Endothelial cell of hepatic sinusoid (primary cell): ENCODE measurements around the gene NPFFR1.

Source experiments
- in situ Hi-C: cut with HindIII; loops from 2 replicates; pipeline ENCODE4 v1.10.0; 2017; ENCODE audit warnings: low sequenced_read_pairs

The NPFFR1 gene

DNA sequence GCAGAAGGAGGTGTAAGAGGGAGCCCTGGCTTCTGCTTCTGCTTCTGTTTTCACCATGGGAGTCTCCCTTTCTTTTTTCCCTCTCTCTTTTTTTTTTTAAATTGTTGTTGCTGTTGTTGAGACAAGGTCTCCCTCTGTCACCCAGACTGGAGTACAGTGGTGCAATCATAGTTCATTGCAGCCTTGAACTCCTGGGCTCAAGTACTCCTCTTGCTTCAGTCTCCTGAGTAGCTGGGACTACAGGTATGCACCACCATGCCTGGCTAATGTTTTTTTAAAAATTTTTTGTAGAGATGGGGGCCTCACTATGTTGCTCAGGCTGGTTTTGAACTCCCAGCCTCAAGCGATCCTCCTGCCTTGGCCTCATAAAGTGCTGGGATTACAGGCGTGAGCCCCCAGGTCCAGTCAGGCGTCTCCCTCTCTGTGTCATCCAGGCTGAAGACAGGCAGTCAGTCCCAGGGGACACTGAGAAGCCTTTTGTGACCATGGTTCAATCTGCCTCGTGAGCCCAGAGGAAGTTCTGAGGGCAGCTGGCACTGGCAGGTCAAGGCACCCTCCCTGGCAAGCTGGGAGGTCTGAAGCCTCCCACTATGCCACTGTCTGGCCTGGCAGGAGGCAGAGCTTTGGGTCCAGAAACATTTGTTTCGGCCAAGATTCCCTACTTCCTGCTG lies 33.6 kb upstream of the NPFFR1 start:
- in situ Hi-C loops, result no loop called here

DNA sequence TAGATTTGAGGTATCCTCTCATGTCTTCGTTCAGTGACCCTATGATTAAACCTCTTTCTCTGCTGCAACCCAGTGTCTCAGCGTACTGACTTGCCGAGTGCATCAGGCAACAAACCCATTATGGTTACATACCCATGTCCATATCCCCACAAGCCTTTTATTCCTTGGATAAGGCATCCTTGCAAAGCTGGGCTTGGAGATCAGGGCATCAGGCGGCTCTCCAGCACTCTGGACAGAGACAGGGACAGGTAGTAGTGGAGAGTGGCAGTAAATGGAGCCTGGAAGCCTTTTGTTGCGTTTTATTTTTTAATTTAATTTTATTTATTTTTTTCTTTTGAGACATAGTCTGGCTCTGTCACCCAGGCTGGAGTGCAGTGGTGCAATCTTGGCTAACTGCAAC lies 32.0 kb upstream of the NPFFR1 start:
- in situ Hi-C loops, result no loop called here

DNA sequence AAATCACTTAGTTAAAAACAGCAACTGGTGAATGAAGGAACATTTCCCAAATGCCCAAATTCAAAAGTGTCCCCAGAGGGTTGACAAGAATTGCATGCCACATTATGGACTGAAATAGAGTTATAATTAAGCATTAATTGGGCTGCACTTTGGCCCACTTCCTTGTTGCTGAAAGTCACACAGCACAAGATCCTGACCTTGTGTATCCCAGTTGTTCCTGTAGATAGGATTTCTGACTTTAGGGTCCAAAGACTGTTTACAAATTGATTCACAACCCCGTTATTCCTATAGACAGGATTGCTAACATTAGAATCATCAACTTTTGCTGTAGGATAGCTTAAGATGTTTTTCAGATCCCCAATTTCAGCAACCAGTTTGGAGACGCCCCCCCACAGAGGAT lies 31.5 kb upstream of the NPFFR1 start:
- in situ Hi-C loops, result no loop called here

DNA sequence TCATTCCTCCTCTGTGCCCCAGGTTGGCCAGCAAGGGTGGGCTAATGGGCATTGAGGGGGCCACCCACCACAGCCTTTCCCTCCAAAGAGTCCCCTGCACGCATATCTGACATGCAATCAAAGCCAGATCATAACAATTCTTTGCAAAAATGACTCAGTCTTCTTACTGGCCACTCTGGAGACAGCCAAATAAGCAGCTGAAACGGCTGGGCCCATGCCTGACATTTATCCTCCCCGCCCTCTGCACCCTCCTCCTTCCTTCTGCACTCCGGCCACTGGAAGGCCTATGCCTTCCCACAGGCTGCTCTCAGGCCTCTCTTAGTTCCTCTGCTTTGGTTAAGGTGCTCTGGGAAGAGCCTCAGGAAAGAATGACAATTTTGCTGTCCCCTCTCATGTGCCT lies 29.2 kb upstream of the NPFFR1 start:
- in situ Hi-C loops, result no loop called here

DNA sequence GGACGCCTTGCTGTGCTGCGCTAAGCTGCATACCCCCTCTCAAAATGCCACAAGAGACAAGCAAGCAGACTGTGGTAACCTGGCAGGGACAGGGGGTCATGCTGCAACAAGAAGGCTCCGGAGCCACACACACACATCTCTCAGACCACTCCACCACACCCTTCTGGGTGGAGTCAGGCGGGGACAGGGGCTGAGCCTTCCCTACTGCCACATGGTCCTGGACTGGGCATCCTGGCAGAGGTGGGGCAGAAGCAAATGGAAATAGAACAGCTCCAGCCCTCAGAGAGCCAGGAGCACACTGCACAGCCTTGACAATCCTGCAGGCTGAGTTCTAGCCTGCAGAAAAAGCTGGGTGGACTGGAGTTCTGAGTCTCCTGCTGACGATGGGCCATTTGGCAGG lies 28.4 kb upstream of the NPFFR1 start:
- in situ Hi-C loops, result no loop called here

DNA sequence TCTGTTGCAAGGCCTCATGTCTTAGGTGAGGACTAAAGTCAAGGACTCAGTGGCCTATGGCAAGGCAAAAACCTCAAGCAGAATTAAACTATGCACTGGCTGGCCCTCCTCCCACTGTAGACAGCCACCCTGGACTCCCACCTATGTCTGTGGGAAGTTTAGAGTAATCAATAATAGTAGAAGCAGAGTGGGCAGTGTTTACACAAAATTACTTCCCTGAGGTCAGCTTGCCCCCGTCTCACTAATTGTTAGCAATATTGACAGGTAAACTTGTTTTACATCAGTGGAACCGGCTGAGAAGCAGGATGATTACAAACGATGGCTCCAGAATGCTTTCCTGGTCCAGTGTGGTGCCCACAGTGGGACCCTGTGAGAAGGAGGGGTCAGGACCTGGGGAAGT lies 27.9 kb upstream of the NPFFR1 start:
- in situ Hi-C loops, result no loop called here

DNA sequence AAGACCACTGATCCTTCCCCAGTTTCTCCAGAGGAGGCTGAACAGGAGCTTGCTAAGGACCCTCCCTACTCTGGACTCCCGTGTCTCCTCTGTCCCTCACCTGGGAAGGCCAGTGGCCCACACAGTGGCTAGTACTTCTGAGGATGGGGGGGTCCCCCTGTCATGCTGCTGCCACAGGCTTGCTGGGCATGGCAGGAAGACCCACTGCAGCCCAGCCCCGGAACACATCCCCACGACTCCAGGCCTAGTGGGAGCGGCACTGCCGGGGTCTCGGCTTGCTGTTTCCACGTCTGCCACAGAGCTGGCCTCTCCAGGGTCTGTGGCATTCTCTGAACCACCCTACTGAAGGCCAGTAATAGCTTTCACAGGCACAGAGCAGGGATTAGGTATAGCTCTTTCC lies 25.9 kb upstream of the NPFFR1 start:
- in situ Hi-C loops, result no loop called here

DNA sequence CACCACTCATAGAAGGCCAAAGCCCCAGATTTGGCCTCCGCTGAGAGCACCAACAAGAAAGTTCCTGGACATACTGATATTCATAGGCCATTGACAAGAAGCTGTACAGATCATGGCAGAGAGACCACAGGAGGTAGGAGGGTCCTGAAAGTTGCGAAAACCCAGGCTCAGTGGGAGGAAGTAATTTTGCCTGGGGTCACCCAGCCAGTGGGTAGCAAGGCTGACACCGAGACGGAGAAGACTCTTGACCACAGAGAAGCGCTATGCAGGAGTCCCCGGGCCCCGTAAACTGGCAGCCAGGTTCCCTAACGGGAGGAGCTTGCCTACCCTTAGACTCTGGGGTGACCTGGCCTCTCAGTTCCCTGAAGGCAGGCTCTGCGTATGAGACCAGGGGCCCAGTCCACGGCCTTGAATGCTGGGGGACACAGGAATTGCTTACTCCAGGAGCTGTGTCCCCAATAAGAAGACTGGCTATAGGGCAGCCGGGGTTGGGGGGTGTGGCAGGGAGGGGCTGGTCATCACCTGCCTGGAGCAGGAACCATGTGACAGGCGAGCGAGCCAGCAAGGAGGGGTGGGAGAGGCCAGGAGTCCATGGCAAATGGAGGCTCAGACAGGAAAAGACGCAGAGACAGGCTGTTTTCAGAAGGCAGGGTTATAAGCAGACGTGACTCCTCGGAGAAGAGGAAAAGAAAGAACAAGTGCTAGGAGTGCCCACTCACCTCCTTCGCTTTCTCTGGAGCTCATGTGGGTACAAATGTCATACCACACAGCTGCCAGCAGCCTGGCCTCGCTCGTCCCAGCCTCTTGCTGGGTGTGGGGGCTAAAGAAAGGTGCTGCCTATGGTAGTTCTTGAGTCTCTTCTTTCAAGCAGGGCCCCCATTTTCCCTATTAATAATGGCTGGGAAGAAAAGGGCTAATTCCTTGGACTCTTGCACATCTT lies 24.6 kb upstream of the NPFFR1 start:
- in situ Hi-C loops, result no loop called here

DNA sequence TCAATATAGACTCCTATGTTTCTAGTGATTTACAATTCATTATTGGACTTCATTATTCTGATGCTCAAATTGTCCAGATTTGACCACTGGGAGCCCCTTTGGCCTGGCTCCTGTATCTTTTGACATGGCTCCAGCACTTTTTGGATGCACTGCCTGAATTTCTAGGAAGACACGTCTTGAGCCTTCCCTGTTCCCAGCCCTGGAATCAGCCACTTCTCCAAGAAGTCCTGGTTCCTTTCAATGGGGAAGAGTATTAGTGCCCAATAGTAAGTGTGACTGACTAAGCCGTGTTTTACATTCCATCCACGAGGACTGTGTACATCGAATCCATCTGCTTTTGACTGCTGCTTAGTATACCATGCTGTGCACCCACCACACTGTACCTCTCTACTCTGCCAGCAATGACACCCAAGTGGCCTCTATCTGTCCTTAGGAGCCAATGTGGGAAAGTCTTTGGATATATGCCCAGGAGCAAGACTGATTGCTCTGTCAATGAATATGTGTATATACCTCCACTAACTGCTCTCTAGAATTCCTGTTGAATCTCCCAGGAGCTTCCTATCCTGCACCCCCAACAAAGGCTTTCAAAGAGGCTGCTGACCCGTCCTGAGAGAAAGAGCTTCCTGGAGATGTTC lies 23.2 kb upstream of the NPFFR1 start:
- in situ Hi-C loops, result no loop called here

DNA sequence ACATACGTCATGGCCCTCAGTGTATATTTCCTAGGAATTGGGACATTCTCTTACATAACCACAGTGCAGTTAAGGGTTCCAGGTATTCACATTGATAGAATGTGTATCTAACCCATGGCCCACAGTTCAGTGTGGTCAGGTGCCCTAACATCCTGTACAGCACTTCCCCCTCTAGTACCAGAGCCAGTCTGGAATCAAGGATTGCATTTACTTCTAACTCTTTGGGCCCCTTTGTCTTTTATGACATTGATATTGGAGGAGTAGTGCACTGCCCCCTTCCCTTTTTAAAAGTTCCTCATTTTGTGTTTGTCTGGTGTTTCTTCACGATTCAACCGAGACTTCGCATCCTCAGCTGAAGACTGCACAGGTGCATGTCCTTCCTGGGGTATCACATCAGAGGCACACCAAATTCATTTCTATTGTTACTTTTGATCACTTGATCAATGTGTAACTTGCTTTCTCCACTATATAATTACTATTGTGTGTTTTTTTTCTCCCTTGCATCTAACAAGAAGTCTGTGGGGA lies 22.4 kb upstream of the NPFFR1 start:
- in situ Hi-C loops, result no loop called here

DNA sequence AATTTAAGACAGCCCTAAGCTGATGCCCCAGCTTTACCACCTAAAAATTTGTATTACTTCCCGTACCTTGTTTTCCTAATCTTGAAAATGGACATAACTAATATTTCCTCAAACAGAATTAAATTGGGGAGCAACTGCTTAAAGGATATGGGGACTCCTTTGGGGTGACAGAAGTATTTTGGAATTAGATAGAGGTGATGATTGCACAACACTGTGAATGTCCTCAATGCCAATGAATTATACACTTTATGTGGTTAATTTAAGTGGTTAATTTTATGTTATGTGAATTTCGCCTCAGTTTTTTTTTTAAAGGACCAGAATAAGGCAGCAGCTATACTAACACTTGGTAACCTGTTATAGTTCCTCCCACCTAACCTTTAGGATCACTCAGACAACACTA lies 19.9 kb upstream of the NPFFR1 start:
- in situ Hi-C loops, result no loop called here

DNA sequence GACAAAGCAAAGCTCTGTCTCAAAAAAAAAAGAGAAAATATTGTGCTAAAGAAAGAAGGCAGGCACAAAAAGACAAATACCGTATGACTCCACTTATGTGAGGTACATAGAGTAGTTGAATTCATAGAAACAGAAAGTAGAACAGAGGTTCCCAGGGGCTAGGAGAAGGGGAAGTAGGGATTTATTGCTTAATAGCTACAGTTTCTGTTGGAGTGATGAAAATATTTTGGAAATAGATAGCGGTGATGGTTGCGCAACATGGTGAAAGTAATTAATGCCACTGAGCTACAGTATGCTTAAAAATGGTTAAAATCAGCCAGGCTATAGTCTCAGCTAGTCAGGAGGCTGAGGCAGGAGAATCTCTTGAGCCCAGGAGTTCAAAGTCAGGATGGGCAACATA lies 18.5 kb upstream of the NPFFR1 start:
- in situ Hi-C loops, result no loop called here

DNA sequence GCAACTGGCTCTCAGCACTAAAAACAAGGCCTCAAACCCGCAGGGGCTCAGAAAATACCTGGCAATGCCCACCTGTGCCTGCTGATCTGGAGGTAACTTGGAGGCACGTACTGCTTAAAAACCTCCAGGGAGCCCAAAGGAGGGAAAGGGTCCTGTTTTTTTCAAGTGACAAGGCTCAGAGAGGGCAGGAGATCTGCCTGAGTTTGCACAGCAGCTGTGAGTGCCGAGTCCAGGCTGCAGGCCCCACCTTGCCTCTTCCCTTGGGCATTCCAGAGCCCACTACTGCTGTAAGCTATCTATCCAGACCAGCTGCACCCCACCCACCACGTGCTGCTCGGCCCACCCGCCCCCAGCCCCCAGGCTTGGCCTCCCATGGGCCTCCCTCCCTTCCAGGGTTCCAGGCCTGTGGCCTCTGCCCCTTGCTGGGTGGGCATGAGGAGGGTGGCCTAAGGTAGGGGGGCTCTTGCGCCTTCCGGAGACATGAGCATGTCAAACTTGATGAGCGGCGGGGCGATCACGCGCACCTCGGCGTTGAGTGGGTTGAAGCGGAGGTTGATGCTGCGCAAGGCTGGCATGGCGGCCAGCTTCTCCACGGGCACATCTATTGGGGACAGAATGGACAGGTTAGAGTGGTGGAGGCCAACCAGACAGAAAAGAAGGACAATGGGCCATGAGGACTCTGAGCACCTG lies 17.2 kb upstream of the NPFFR1 start:
- in situ Hi-C loops, result no loop called here

DNA sequence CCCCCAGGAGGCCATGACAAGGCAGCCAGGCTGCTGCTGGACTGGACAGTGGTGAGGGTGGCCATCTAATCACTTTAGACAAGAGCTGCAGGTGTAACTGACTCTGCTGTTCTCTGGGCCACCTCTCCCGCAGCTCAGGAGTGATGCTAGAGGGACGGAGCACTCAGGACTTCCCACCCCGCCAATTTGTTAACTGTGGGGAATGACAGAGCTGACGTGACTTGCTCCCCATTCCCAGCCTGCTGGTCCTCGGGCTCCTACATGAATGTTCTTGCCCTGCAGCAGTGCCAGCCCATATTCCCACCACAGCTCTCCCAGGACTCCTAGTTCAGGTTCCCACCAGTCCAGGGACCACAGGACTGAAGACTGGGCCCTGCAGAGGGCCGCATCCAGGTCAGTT lies 16.7 kb upstream of the NPFFR1 start:
- in situ Hi-C loops, result no loop called here

DNA sequence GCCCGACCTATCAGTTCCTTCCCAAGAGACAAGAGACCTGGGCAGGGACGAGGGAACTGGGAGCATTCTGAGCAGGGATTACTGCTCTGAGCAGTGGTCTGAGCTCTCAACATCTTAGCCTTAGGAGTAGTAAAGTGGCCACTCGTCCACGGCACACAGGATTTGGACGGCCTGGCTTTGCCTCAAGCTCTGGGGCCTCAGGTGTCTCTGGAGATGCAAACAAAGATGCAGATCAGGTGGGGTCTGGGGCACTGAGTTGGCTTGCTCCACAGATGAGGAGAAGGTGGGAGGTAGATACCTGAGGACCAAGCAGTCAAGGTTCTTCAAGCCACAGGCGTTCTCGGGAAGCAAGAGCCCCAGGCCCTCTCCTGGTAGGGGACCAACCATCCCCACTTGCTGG lies 16.1 kb upstream of the NPFFR1 start:
- in situ Hi-C loops, result no loop called here

DNA sequence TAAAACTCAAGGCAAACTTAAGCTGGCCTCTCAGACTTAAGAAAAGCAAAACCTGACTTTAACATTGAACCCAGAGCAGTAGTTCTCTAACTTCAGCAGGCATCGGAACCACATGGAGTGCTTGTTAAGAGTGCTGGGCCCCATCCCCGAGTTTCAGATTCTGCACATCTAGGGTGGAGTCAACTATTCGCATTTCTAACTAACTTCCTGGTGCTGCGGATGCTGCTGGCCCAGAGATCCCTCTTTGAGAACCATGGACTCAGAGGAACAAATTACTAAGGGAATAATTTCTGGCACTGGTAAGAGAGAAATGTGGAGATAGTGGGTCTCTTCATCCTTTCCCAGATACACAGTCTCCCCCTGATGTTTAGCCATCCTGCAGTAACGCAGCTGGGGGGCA lies 14.6 kb upstream of the NPFFR1 start:
- in situ Hi-C loops, result no loop called here

DNA sequence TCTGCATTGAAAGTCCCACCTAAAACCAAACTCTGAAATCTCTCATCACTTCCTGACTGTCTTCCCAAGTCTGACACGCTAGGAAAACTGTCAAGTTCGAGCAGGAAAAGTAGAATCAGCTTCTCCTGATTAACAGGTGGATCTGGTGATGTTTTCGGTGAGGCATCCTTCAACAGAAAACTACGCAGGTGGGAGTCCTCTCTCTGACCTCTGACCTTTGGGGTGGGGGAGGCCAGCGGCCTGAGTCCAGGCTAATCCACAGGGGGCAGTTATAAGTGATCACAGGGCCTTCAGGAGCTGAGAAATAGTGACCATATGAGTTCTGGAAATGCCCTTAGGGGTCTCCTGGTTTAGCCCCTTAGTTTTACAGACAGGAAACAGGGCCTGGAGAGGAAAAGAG lies 13.4 kb upstream of the NPFFR1 start:
- in situ Hi-C loops, result no loop called here

DNA sequence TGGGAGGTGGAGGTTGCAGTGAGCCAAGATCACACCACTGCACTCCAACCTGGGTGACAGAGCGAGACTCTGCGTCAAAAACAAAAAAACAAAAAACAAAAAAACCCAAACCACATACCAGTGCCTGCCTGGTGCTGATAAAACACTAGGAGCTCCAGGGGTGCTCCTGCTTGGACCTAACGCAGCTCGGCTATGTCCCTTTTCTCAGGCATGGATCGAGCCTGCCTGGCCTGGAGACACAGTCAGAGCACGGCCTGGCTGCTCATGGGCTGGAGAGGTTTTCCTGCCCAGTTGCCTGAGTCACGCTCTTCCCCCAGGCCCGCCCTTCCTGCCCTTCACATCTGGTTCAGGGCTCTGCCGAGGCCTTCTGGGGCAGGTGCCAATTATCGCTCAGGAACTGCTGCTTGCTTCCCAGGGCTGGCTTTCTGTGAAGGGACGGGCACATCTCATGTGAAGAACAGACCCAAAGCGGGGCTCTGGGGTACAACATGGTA lies 12.6 kb upstream of the NPFFR1 start:
- in situ Hi-C loops, result no loop called here

DNA sequence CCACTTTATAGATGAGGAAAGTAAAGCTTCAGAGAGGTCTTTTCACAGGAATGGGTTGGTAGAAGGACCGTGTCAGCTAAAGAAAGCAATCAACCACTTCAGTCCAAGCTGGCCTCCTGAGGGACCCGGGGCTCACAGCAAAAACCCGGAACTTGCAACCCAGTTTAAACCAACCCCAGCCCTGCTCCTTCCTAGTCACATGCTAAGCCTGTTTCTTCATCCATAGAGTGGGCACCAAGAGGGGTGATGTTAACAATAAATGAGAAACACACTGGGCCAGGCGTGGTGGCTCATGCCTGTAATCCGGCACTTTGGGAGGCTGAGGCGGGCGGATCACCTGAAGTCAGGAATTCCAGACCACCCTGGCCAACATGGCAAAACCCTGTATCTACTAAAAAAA lies 12.1 kb upstream of the NPFFR1 start:
- in situ Hi-C loops, result no loop called here

DNA sequence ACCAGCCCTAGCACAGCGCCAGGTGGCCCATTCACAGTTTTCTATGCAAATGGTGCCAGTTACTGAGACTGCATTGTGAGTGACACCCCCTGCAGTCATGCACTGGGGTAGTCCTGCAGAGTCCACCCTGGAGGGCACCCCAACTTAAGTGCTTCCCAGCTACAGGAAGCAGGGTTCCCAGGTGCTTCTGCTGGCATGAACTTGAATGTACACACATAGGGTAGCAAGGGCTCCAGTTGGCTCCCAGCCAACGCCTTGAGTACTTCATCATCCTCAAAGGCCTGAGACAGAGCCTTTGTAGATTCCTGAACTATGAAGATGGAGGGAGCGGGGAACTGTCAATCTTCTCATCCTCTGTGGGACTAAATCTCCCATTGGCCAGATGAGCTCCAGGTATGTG lies 11.5 kb upstream of the NPFFR1 start:
- in situ Hi-C loops, result no loop called here
